NCI-H1694 treated with DMSO at 0.1 percent for 48 hours (cell line): Measurements from ENCODE around the gene SPX.

Experiments
- DNase-seq: peaks from one replicate; lab custom pipeline; 2025; lab: John Stamatoyannopoulos, UW

Gene SPX

GRCh38 chr12:21538061-21538653 lies 12.1 kb downstream of the SPX start:
- DNase-seq: no peak

GRCh38 chr12:21539797-21540196 lies 13.7 kb downstream of the SPX start:
- DNase-seq: no peak

- DNase-seq: no peak
Measured at GRCh38 chr12:21541773-21542172, 15.7 kb downstream of the SPX start.

- no peak for DNase-seq
Measured at GRCh38 chr12:21542403-21542802, 16.3 kb downstream of the SPX start.

- DNase-seq: no peak
Measured at GRCh38 chr12:21543151-21543550, 17.1 kb downstream of the SPX start.

- DNase-seq: no peak
Measured at GRCh38 chr12:21545557-21545956, 19.5 kb downstream of the SPX start.

GRCh38 chr12:21546716-21547115 lies 20.6 kb downstream of the SPX start:
- DNase-seq: no peak

- DNase-seq: no peak
Measured at GRCh38 chr12:21547437-21547836, 21.3 kb downstream of the SPX start.

- DNase-seq: peak; percentile 88
Measured at GRCh38 chr12:21551841-21552465, 25.9 kb downstream of the SPX start.

GRCh38 chr12:21552635-21553328 lies 26.7 kb downstream of the SPX start:
- no peak for DNase-seq

- DNase-seq: no peak
Measured at GRCh38 chr12:21553329-21553675, 27.2 kb downstream of the SPX start.

GRCh38 chr12:21558100-21558679 lies 32.1 kb downstream of the SPX start:
- DNase-seq: no peak

GRCh38 chr12:21559855-21560569 lies 33.9 kb downstream of the SPX start:
- DNase-seq: no peak

- DNase-seq: no peak
Measured at GRCh38 chr12:21561158-21561557, 35.1 kb downstream of the SPX start.

GRCh38 chr12:21562859-21563258 lies 36.8 kb downstream of the SPX start:
- DNase-seq: no peak

GRCh38 chr12:21566223-21566906 lies 40.3 kb downstream of the SPX start:
- no peak for DNase-seq

- no peak for DNase-seq
Measured at GRCh38 chr12:21566907-21567394, 40.9 kb downstream of the SPX start.

GRCh38 chr12:21568115-21568514 lies 42.0 kb downstream of the SPX start:
- DNase-seq: no peak

GRCh38 chr12:21571046-21571445 lies 45.0 kb downstream of the SPX start:
- no peak for DNase-seq

GRCh38 chr12:21573733-21574358 lies 47.8 kb downstream of the SPX start:
- DNase-seq: no peak

- DNase-seq: no peak
Measured at GRCh38 chr12:21576431-21576830, 50.3 kb downstream of the SPX start.
